Measurements from ENCODE around the gene RNF220.

The RNF220 gene

DNA sequence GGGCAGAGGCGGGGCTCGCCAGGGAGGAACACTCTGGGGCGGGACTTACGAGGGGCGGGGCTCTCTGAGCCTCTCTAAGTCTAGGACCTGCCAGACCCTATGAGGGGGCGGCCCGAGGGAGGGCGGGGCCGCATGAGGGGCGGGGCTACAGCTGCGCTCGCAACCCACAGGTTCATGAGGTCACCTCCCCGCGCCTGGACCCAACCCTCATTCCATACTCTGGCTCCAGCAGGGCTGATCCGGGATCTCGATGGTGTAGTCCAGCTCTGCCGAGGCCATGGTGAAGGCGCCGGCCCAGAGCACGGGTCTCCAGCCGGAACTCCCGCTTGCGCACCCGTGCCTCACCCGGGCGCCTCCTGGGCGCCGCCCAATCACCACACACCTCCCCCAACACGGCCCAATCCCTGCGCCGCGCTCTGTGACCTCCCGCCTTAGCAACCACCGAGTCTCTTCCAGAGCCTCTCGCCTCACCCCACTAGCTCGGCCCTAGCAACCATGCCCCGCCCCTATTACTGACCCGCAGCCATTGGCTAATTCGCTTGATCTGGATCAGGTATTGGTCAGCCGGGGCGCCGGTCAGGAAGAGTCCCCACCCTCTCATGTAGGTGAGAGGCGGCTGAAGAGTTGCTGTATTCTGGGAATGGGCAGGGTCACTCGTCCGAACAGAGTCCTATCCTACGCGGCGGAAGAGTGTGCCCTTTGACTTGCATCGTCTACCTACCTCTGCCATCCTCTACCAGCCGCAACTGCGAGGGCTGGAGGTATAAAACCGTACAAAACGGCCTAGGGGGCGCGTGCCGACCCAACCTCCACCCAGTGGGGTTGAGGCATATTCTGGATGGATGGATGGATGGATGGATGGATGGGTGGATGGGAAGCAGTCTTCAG is 269.3 kb downstream of the RNF220 start, which contains the start of the genes ARMH1 and TMEM53:
Gene ARMH1, plus strand, starts transcription at position 602 of the 888 bp plus-strand sequence. CDS start 14,984 bp downstream, outside the sequence.
Gene TMEM53, minus strand, starts transcription at position 369 of the 888 bp plus-strand sequence. Its CDS starts 90 bp downstream, at position 279.
- peak; percentile 95 for DNase-seq (ENCODE audit: low spot score)
- TF ChIP-seq, protein P1, sequence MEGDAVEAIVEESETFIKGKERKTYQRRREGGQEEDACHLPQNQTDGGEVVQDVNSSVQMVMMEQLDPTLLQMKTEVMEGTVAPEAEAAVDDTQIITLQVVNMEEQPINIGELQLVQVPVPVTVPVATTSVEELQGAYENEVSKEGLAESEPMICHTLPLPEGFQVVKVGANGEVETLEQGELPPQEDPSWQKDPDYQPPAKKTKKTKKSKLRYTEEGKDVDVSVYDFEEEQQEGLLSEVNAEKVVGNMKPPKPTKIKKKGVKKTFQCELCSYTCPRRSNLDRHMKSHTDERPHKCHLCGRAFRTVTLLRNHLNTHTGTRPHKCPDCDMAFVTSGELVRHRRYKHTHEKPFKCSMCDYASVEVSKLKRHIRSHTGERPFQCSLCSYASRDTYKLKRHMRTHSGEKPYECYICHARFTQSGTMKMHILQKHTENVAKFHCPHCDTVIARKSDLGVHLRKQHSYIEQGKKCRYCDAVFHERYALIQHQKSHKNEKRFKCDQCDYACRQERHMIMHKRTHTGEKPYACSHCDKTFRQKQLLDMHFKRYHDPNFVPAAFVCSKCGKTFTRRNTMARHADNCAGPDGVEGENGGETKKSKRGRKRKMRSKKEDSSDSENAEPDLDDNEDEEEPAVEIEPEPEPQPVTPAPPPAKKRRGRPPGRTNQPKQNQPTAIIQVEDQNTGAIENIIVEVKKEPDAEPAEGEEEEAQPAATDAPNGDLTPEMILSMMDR (IDR thresholded peaks at IDR 0.05; ENCODE audit: extremely low read depth, missing control alignments), result no peak

DNA sequence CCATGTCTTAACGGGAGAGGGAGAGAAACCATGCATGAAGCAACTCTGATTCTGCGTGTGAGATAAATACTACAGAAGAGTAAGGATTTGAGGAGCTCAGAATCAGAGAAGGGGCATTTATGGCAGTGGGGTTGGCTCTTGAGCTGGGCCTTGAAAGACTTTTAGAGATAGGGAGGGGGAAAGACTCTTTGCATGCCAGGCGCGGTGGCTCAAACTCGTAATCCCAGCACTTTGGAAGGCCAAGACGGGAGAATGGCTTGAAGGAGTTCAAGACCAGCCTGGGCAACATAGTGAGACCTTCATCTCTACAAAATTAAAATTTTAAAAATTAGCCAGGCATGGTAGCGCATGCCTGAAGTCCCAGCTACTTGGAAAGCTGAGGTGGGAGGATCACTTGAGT is 270.1 kb downstream of the RNF220 start:
- TF ChIP-seq, protein P1 (IDR thresholded peaks at IDR 0.05; ENCODE audit: extremely low read depth, missing control alignments), result no peak
- DNase-seq (ENCODE audit: low spot score), result no peak

DNA sequence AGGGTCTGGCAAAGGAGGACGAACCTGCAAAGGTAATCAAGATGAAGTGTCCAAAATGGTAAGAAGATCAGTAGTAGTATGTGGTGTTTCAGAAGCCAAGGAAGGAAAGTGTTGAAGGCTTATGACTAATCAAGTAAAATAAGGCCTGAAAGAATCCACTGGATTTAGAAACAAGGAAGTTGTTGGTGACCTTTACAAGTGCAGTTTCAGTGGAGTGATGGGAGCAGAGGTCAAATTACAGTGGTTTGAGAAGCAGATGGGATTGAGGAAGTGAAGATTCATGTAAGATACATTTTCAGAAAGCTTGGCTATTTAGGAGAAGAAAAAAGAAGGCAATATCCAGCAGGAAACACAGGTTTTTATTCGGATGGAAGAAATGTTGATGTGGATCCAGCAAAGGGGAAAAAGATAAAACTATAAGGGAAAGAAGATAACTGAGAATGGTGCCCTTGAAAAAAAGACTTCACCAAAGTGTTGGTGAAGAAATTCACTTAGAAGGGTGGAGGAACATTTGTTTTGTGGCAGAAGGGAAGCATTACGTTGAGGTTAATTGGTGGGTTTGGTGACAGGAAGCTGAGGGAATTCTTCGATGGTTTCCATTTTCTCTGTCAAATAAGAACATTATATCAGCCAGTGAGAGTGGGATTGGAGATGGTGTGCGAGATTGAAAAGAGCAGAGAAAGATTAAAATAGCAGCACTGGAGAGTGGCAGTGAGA is 271.6 kb downstream of the RNF220 start:
- TF ChIP-seq, protein P1 (IDR thresholded peaks at IDR 0.05; ENCODE audit: extremely low read depth, missing control alignments), result no peak
- no peak for DNase-seq (ENCODE audit: low spot score)

DNA sequence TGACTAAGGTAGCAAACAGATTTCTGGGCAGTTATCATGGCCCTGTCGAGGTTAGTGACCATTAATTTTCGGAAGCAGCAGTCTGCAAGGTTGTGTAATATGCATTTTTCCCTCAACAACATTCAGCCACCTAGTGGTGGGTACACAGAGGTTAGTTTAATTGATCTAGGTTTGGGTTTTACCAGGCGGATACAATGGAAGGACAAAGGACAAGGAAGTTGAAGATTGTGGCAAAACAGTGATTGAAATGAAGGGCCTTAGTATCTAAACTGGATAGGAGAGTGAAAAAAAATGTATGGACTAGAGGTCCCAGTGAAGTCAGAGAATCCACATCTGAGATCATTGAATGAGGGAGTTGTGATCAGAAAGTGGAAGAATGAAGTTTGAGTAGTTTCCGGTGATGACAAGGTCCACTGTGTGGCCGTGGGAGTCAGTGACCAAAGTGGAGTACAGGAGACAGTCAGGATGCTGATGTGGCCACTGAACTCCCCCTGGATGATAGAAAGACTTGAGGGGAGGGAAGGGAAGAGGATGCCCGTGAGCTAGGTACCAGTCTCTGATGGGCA is 272.2 kb downstream of the RNF220 start:
- no peak for DNase-seq (ENCODE audit: low spot score)
- TF ChIP-seq, protein P1 (IDR thresholded peaks at IDR 0.05; ENCODE audit: extremely low read depth, missing control alignments), result no peak

DNA sequence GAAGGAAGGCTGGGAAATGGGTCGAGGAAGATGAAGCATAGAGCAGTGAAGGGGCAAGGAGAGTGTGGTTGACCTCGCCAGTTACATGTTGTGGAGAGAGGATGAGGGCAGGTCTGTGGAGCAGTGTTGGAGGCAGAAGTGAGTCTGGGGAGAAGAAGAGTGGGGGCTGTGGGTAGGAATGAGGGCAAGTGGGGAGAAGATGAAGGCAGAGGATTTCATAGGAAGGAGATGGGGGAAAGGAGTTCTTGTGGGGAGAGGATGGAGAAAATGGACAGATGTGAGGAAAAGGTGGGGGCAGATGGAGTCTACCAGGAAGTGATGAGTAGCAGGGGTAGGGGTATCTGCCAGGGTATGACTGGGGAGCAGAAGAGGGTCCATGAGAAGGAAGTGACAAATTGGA is 273.1 kb downstream of the RNF220 start:
- TF ChIP-seq, protein P1 (IDR thresholded peaks at IDR 0.05; ENCODE audit: extremely low read depth, missing control alignments), result no peak

DNA sequence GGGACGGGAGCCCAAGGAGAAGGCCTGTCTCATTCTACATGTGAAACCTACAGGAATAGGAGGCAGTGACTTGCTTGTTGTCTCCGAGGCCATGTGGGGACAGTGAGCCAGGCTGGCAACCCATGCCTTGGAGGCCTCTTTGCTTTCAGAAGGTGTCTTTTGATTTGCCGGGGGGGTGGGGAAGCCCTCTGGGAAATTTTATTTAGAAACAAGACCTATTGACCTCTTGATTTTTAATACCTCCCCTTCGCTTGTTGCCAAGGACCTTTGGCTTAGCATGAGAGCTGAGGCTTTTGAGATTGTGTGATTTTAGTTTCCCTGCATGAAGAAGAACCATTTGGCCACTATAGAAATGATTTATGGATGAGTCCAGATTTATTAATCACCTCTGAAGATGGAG is 273.6 kb downstream of the RNF220 start:
- no peak for DNase-seq (ENCODE audit: low spot score)
- TF ChIP-seq, protein P1 (IDR thresholded peaks at IDR 0.05; ENCODE audit: extremely low read depth, missing control alignments), result no peak

More for the DNA sequence above, 273.1 kb downstream of the RNF220 start:
- DNase-seq (ENCODE audit: low spot score), result no peak
